Inferior parietal cortex (tissue), 1 donor: ENCODE measurements around the gene MTCH1.

Experiments
- DNase-seq: peaks from one replicate; pipeline ENCODE4 v3.0.0-alpha.2; 2016; ENCODE audit errors: extremely low spot score

MTCH1 gene, protein sequence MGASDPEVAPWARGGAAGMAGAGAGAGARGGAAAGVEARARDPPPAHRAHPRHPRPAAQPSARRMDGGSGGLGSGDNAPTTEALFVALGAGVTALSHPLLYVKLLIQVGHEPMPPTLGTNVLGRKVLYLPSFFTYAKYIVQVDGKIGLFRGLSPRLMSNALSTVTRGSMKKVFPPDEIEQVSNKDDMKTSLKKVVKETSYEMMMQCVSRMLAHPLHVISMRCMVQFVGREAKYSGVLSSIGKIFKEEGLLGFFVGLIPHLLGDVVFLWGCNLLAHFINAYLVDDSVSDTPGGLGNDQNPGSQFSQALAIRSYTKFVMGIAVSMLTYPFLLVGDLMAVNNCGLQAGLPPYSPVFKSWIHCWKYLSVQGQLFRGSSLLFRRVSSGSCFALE

DNA sequence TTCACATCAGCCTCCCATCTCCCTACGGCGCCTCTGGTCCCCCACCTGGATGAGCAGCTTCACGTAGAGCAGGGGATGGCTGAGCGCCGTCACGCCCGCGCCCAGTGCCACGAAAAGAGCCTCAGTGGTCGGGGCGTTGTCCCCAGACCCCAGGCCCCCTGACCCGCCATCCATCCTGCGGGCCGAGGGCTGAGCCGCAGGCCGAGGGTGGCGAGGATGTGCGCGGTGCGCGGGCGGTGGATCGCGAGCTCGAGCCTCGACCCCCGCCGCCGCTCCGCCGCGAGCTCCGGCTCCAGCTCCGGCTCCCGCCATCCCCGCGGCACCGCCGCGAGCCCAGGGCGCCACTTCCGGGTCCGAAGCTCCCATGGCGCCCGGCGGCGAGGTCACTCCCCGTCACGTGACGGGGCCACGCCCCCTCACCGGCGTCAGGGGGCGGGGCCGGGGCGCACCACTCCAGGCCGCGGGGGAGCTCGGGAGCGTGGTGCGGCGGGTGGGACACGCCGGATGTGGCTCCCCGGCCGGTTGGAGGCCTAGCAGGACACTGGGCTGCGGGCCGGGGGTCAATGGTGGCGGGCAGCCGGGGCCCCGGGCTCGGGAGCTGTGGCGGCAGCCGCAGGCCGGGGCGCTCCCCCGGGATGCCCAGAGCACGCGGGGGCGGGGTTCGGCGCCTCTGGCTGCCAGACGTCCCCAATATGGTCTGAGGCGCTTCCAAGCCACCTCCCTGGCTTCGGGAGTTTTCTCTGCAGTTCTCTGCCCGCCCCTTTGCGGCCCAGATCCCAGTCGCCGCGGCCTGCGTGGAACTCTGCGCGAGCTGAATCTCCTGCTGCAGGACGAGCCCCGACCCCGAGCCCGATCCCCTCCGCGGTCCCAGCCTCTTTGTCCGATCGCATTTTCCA is at the start of gene MTCH1:
Gene MTCH1 (minus strand): TSS at position 389 of the 896 bp plus-strand sequence. CDS start 23 bp downstream, at position 366.
- peak; percentile 91 for DNase-seq

DNA sequence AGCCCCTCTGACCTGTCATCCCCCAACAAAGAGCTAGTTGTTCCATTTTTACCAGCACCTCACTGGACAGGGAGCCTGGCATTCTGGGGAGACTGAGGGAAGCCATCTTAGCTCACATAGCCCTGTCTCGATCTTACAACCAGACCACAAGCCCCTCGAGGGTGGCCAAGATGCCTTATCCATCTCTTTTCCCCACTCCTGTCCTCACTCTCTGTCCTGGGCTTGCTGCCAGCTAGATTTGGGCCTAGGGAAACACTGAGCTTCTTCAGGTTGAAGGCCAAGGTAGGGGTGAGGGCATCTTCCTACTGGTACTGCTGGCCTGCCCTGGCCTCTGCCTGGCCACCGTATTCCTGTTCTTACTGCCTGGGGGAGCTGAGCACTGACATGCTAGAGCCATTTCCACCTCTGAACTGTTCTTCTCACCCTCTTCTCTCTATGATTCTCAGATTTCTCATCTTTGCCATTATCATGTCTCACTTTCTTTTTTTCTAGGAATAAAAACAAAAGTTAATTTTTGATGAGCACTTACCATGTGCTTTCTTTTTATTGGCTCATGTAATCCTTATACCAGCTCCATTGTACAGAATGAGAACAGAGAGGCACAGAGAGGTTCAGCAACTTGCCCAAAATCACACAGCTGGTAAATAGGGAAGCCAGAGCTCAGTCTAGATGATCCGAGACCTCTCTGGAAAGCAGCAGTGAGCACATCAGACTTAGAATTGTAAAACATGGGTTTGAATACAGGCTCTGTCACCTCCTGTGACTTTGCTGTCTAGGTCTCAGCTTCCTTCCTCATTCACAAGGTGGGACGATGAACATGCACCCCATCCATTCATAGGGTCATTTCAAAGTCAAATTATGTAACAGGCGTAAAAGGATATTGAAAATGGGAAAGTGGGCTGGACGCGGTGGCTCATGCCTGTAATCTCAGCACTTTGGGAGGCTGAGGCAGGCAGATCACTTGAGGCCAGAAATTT is 48.1 kb upstream of the MTCH1 start:
- no peak for DNase-seq

DNA sequence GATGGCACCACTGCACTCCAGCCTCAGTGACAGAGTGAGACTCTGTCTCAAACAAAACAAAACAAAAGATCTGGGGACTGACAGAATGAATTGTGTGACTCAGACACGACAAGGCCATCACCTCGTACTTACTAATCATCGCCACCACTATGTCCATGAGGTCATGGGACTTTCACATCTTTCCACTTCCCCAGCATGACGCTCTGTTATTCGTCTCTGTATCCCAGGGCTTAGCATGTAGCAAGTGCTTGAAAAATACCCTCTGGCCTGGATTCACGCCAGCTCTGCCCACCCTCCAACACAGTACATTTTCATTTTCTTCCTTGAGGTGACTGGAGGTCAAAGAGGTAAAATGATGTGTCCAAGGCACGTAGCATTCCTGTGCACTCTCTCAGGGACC is 47.3 kb upstream of the MTCH1 start:
- DNase-seq, result no peak

DNA sequence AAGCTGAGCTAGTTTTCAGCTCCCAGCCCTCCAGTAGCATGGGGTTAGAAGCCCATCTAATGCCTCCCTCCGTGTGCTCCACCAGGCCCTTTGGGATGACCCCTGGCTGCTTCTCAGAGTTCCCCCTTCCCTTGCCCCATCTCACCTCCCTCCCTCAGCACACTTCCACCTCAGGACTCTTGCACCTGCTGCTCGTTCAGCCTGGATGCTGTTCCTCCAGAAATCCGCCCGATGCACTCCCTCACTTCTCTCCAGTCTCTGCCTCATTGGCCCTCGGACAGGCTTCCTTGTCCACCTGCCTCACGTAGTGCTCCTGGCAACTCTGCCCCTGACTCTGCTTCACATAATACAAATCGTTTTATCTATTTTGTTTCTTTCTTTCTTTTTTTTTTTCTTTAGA is 46.2 kb upstream of the MTCH1 start:
- no peak for DNase-seq

DNA sequence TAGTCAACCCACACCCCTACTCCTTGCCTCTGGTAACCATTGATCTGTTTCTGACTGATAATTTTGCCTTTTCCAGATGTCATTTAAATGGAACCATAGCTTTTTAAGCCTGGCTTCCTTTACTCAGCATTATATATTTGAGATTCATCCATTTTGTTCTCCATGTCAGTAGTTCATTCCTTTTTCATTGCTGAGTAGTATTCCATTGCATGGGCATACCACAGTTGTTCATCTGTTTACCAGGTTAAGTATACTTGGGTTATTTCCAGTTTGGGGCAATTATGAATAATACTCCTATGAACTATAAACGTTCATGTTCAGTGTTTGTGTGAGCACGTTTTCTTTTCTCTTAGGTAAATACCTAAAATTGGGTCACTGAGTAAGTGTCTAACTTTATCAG is 44.6 kb upstream of the MTCH1 start:
- DNase-seq, result no peak

DNA sequence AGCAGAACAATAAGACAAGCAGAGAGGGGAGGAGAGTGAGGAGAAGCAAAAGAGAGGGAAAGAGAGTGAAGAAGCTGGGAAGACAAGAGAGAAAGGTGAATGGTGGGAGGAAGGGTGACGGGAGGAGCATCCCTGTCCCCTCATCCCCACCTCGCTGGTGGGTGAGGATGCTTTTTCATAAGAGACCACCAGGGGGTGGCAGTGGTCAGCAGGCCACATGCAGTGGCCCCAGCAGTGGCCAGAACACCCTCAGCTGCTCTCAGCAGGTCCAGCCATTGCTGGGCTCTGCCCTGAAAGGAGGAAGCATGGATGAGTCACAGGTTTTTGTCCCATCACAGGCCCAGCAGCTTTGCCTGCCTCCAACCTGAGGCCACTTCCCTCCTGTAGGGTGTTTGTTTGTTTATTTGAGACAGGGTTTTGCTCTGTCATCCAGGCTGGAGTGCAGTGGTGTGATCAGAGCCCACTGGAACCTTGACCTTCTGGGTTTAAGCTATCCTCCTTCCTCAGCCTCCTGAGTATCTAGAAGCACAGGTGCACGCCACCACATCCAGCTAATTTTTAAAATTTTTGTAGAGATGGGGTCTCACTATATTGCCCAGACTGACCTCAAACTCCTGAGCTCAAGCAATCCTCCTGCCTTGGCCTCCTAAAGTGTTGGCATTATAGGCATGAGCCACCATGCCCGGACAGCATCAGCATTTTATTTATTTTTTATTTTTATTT is 43.4 kb upstream of the MTCH1 start:
- DNase-seq, result peak; percentile 72

DNA sequence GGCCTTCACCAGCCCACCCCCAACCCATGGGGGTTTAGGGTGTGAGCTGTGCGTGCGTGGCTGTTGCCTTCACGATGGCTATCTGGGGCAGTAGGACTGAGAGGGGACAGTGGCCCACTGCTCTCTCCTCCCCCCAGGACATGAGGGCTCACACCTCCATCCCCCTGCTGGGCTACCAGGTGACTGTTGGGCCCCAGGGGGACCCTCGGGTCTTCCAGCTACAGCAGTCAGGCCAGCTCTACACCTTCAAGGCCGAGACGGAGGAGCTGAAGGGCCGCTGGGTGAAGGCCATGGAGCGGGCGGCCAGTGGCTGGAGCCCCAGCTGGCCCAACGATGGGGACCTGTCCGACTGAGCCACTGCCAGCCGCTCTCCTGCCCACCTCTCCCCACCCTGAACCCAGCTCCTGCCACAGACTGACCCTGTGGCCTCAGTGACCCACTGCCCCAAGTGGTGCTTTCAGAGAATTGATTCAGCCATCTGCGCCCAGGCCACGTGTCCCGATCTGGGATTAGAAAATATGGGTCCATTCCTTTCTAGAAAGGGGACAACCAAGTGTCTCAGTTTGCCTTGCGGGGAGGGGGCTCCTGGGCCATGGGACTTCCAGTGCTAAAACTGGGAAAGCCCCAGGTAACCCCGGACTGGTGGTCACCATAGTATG is 41.9 kb upstream of the MTCH1 start:
- no peak for DNase-seq

DNA sequence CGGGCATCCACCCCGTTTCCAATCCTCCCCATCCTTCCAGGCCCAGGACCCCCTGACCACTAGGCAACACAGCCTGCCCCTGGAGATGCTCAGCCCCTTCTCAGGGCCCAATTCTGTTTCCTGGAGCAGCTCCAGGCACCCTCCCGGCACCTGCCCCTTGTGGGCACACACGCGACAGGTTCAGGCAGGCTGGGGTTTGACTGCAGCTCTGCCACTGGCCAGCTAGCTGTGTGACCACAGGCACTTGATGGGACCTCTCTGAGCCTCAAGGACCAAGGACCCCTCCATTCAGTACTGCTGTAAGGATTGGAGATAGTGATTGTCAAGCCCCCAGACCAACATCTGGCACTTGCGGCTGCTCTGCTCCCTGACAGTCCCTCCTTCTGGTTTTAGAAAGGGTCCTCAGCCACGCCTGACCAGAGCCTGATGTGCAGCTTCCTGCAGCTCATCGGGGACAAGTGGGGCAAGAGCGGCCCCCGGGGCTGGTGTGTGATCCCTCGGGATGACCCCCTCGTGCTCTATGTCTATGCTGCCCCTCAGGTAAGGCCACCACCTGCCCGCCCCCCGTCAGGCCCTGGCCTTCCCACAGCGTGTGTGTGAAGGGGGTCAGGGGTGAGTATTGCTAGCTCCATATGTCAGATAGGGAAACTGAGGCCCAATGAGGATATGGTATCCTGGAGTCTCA is 41.2 kb upstream of the MTCH1 start:
- no peak for DNase-seq

DNA sequence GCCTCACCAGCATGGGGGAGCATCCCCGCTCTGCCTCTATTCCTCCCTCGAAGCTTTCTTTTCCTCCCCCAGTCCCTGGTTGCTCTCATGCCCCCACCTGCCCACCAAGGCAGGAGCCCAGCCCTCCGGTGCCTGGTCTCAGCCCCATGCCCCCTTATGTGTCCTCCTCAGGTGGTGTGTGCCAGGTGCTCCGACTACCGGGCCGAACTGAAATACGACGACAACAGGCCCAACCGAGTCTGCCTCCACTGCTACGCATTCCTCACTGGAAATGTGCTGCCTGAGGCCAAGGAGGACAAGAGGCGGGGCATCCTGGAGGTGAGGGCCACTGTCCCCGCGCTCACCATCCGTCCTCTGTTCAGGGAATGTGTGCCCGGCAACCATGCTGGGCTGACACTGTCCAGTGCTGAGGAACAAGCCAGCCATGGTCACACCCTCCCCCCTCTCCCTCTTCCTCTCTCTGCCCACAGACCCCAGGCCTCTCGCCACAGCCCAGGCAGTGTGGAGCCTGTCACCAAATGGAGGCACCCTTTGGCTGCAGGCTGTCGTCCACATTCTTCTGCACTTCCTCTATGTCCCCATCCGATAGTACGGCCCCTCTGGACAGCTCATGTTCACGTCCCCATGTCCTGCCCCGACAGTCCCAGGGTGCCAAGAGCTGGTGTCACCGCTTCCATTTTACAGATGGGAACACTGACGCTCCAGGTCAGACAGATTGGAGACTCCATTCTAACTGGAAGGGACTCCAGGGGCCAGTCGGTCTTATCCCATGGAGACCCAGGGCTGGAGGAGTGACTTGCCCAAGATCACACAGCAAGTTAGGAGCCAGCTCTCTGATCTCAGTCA is 39.8 kb upstream of the MTCH1 start:
- DNase-seq, result no peak

DNA sequence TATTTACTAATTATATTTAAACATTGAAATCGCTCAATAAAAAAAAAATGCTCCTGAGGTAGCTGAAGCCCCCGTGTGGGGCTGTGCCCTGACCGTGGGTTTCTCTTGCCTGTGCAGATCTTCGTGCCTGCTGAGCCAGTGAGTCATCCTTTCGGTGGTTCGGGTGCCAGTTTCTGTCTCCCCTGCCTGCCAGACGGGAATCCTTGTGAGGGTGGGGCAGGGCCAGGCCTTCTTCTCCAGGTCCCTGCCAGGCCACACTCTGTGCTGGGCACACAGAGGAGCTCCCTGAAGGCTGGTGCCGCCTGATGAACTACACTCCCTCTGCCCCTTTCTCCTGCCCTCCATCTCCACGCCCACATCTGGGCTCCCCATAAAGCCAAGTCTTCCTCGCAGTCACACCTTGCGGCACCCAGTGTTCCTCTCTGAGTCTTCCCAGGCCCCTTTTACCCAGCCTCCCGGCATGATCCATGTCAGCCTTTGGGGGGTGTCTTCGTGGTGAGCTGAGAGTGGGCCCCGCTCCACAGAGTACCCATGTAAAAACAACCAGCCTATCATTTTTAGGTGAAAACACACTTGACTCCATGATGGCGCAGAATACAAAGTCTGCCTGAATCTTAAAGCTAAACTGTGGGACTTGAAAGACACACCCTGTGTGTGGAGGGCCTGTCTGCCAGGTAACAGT is 38.8 kb upstream of the MTCH1 start:
- DNase-seq, result no peak

DNA sequence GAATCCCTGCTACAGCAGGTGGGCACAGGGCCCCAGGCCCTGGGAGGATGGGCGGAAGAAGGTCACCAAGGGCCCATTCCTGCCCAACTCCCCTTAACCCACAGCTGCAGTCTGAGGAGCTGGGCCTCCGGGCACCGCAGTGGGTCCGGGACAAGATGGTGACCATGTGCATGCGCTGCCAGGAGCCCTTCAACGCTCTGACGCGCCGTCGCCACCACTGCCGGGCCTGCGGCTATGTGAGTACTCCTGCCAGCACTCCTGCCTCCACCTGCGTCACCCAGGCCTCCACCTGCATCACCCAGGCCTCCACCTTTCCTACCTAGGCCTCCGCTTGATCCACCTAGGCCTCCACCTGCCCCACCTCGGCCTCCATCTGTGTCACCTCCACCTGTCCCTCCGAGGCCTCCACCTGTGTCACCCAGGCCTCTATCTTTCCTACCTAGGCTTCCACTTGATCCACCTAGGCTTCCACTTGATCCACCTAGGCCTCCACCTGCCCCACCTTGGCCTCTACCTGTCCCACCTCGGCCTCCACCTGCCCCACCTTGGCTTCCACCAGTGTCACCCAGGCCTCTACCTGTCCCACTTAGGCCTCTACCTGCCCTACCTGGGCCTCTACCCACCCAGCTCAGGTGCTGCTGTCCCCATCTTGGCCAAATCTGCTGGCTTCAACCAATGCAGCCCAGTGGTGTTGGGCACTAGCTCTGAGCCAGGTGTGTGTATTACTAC is 36.3 kb upstream of the MTCH1 start:
- no peak for DNase-seq

DNA sequence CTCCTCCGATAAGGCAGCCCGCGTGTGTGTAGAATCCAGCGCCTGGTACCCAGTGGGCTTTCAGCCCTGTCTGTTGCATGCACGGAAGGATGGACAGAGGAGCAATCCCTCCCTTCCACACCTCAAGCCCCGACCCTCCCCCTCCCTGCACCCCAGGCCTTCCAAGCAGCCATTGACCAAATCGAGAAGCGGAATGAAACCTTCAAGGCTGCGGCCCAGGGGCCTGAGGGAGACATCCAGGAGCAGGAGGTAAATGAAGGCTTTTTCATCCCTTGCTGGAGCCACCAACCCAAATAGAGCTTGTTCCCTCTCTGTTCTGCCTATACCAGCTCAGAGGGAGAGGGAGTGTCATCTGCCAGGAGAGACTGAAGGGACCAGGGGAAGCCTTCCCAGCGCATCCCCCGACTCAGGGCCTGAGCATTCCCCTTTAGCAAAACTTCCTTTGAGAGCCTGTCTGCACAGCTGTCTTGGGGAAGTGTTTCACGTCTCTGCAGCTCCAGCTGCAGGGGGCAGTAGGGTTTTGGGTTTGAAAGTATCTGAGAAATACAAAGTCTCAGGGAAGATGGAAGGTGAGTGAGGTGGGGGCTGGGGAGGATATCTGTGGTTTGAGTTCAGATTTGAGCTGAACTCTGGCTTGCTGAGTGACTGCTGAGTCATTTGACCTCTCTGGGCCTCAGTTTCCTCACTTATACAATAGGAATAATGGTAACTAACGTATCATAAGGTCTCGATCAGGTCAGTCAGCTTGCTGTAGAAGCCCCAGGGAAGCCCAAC is 35.5 kb upstream of the MTCH1 start:
- no peak for DNase-seq

DNA sequence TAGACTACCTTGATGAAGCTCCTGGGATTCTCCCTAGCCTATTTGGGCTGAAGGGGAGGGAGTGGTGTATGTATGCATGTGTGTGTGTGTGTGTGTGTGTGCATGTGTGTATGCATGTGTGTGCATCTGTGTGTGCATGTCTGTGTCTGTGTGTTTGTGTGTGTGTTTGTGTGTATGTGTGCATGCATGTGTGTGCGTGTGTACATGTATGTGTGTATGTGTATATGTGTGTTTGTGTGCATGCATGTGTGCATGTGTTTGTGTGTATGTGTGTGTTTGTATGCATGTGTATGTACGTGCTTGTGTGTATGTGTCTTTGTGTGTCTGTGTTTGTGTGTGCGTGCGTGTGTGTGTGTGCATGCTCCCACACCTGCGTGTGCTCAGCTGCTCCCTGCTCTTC is 34.8 kb upstream of the MTCH1 start:
- DNase-seq, result no peak

DNA sequence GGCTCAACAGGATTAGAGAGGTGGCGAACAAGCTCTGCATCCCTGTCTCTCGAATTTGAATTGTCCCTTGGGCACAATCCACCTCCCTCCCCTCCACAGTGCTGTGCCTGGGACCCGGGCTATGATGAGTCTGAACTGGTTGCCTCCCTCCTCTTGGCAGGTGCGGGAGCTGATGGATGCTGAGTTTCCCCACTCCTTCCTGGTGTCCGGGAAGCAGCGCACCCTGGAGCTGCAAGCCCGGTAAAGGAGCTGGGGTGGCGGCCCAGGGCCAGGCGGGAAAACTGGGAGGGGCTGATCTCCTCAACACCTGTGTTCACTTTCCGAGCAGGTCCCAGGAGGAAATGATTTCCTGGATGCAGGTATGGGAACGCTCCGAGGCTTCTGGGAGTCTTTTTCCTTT is 34.4 kb upstream of the MTCH1 start:
- no peak for DNase-seq

DNA sequence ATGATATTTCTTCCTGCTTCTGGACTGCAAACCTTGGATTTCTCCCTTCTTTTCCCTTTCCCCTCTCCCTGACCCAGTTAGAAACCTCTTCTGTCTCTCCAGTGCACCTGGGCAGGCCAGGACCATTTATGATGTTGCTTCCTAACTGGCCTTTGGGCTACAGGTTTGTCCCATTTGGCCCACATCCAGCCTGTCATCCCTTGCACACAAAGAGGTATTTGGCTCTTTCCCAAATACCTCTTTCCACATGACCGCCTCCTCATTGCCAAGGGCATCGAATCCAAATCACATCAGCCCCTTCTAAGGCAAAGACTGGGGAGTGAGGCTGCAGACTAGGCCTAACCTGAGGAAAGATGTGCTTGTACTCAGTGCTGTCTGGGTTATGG is 33.1 kb upstream of the MTCH1 start:
- no peak for DNase-seq

DNA sequence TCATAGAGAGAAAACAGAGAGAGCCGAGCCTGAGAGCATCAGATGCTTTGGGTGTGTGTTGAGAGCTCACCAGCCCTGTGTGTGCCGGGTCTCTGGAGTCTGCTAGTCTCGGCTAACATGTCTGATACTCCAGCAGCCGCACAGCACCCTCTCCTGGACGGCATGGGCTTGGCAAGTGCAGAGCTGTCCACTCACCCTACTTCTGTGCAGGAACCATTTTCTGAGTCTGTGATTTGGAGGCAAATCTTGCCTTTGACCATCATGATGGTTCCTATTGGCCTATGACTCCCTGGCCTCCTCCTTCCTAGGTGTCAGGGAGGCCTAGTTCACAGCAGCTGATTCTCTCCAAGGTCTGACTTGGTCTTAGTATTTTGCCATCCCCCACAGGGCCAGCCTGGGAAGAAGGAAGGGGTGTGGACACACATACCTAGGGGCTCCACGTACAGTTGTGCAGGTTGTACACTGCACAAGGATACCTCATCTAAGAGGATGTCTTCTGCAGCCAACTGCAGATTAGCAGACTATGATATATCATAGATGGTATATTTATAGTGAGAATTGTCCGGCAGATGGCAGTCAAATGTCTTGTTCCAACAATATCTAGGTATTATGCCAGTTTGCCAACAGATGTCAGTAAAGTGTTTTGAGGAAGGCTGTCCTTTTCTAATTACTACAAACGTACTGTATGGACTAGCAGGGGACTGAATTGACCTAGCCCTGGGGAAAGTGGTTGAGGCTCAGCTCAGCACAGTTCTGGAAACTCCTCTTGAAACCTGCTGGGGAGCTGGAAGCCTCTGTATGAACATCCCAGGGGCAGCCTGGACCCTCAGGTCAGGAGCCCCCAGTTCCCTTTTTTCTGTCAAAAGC is 32.4 kb upstream of the MTCH1 start:
- DNase-seq, result peak; percentile 92
